ENCODE data around the gene INO80.
A peak's percentile ranks its signal among the peaks of the same experiment; 100 is the strongest.
"Not testable (repeated sequence)": the region's sequence is repeated elsewhere in the genome, so short reads cannot be mapped to it uniquely, and the experiment has no call there.

The INO80 gene

GRCh38 chr15:41116962-41117252 lies 827 bp upstream of the INO80 start:
- no peak for DNase-seq (ENCODE audit: extremely low read depth in 1 of 2, low read depth in 1 of 2)

- DNase-seq (ENCODE audit: extremely low read depth in 1 of 2, low read depth in 1 of 2) = peak; percentile 15 to 41
Measured at GRCh38 chr15:41115652-41116115, 396 bp downstream of the INO80 start.

DNA sequence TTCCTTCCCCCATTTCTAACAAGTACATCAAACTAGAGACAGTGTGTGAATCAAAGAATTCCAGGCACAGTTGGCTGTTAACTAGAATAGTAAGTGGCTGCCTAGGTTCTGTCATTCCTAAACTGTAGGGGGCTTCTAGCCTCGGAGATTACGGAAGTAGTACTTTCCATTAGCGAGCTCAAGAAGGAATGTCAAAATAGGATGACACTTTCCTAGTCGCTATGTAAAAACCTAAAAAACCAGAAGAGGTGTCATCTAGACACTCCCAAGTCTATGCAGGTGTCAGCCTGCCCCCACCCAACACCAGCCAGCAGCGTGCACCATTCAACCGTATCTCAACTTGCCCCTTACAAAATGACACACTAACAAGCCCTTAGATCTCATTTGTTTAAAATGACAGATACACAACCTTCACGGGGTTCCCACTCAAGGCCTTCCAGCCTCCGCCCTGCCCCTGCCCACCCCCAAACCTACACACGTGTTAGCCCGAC lies 874 bp downstream of the INO80 start:
- DNase-seq (ENCODE audit: extremely low read depth in 1 of 2, low read depth in 1 of 2) = no peak

DNA sequence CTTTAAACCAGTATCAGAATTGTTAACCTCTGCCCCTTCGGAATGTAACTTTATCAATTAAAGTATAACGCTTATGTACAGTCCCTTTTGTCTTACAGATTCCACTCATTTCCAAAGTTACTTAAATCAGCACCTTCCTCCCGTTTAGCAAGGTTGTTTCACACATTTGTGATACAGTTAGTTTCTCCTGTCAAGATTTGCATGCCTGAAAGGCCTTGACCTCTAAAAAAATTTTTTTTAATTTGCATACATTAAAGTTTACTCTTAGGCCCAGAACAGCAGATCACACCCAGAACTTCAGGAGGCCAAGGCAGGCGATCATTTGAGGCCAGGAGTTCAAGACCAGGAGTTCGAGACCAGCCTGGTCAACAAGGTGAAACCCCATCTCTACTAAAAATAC lies 9.1 kb downstream of the INO80 start:
- DNase-seq (ENCODE audit: extremely low read depth in 1 of 2, low read depth in 1 of 2) = no peak

DNA sequence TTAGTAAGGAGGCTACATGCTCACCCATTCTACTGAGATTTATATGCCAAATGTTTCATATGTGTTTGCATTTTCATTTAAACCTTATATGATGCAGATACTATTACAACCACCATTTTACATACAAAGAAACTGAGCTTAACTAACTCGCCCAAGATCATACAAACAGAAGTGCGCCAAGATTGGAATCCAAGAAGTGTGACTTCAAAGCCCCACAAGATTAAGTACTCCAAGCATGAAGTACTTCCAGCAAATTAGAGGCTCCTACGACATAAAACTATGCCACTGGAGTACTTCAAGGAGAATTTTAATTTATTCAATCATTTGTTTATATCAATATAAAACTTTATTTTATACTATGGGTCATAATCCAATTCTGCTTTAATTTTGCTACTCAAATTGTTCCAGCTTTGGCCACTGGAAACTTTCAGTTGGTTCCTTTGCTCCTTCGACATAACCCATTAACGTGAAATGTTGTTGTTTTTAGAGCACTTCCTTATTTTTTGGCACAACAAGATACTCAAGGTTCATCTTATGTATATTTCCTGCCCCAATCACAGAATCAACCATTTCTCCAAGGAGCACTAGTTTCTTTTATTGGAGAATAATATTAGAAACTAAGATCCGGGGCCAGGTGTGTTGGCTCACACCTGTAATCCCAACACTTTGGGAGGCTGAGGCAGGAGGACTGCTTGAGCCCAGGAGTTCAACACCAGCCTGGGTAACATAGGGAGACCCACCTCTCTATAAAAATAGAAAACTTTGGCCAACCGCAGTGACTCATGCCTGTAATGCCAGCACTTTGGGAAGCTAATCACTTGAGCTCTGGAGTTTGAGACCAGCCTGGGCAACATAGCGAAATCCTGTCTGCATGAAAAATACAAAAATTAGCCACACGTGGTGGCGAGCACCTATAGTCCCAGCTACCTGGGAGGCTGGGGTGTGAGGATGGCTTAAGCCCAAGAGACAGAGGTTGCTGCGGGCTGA lies 10.4 kb downstream of the INO80 start:
- no peak for DNase-seq (ENCODE audit: extremely low read depth in 1 of 2, low read depth in 1 of 2)

- no peak for DNase-seq (ENCODE audit: extremely low read depth in 1 of 2, low read depth in 1 of 2)
Measured at GRCh38 chr15:41104234-41104633, 11.8 kb downstream of the INO80 start.

- DNase-seq (ENCODE audit: extremely low read depth in 1 of 2, low read depth in 1 of 2) = no peak
Measured at GRCh38 chr15:41102854-41103253, 13.2 kb downstream of the INO80 start.

GRCh38 chr15:41096178-41096577 lies 19.9 kb downstream of the INO80 start:
- no peak for DNase-seq (ENCODE audit: extremely low read depth in 1 of 2, low read depth in 1 of 2)

GRCh38 chr15:41085029-41085428 lies 31.1 kb downstream of the INO80 start:
- DNase-seq (ENCODE audit: extremely low read depth in 1 of 2, low read depth in 1 of 2) = no peak

GRCh38 chr15:41080144-41080543 lies 35.9 kb downstream of the INO80 start:
- DNase-seq (ENCODE audit: extremely low read depth in 1 of 2, low read depth in 1 of 2) = no peak

GRCh38 chr15:41079717-41080116 lies 36.4 kb downstream of the INO80 start:
- DNase-seq (ENCODE audit: extremely low read depth in 1 of 2, low read depth in 1 of 2) = no peak

DNA sequence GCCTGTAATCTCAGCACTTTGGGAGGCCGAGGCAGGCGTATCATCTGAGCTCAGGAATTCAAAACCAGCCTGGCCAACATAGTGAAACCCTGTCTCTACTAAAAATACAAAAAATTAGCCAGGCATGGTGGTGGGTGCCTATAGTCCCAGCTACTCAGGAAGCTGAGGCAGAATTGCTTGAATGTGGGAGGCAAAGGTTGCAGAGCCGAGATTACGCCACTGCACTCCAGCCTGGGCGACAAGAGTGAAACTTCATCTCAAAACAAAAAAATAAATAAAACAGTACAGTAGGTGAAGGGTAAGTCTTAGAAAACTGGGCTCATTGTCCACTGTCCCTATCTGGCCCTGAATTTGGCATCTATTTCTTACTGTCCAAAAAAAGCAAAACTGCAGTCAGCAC lies 37.2 kb downstream of the INO80 start:
- DNase-seq (ENCODE audit: extremely low read depth in 1 of 2, low read depth in 1 of 2) = not testable (repeated sequence)

- DNase-seq (ENCODE audit: extremely low read depth in 1 of 2, low read depth in 1 of 2) = no peak
Measured at GRCh38 chr15:41078125-41078524, 38.0 kb downstream of the INO80 start.

- DNase-seq (ENCODE audit: extremely low read depth in 1 of 2, low read depth in 1 of 2) = no peak
Measured at GRCh38 chr15:41073028-41073427, 43.1 kb downstream of the INO80 start.

DNA sequence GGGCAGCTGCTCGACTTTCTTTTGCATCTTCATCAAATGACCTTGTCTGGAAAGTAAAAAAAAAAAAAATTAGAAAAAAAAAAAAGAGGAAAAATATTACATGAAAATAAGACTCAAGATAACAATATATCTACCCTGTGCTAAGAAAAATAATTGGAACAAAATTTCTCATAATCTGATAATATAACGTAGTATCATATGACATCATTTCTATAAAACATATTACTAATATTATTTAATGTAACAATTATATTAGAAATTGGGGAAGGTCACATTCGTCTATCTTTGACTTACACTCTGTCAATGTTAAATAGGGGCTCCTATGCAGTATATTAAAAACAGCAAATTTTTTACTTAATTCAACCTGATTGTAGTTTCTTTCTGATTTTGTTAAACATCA lies 44.1 kb downstream of the INO80 start:
- DNase-seq (ENCODE audit: extremely low read depth in 1 of 2, low read depth in 1 of 2) = no peak

DNA sequence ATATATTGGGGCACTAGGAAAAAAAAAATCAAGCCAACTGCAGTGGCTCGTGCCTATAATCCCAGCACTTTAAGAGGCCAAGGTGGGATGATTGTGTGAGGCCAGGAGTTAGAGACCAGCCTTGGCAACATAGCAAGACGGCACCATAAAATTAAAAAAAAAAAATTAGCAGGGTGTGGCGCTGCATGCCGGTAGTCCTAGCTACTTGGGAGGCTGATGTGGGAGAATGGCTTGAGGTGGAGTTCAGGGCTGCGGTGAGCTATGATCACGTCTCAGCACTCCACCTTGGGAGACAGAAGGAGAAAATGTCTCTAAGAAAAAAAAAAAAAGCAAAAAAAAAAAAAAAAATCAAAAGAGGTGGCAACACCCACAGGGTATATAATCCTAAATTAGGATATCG lies 49.6 kb downstream of the INO80 start:
- DNase-seq (ENCODE audit: extremely low read depth in 1 of 2, low read depth in 1 of 2) = no peak

GRCh38 chr15:41061667-41062066 lies 54.4 kb downstream of the INO80 start:
- no peak for DNase-seq (ENCODE audit: extremely low read depth in 1 of 2, low read depth in 1 of 2)

- no peak for DNase-seq (ENCODE audit: extremely low read depth in 1 of 2, low read depth in 1 of 2)
Measured at GRCh38 chr15:41060505-41060904, 55.6 kb downstream of the INO80 start.

DNA sequence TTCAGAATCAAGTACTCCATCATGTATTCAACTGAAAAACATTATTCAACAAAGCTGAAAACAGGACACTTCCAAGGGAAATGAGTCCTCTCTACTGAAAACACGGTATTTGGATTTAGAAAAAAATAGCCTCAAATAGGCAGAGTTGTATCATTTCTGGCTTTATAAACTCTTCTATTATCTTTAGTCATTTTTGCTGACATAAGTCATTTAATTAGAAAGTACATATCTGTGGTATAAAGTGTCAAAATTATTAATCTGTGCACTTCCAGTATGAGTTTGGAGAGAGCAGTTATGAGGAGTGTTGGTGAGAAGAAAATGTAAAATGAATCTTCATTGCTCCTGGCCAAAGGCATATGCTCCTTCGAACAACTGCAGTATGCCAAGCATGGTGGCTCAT lies 59.3 kb downstream of the INO80 start:
- DNase-seq (ENCODE audit: extremely low read depth in 1 of 2, low read depth in 1 of 2) = no peak

- no peak for DNase-seq (ENCODE audit: extremely low read depth in 1 of 2, low read depth in 1 of 2)
Measured at GRCh38 chr15:41055706-41056105, 60.4 kb downstream of the INO80 start.

GRCh38 chr15:41051139-41051538 lies 64.9 kb downstream of the INO80 start:
- no peak for DNase-seq (ENCODE audit: extremely low read depth in 1 of 2, low read depth in 1 of 2)

GRCh38 chr15:41048852-41049251 lies 67.2 kb downstream of the INO80 start:
- no peak for DNase-seq (ENCODE audit: extremely low read depth in 1 of 2, low read depth in 1 of 2)

- no peak for DNase-seq (ENCODE audit: extremely low read depth in 1 of 2, low read depth in 1 of 2)
Measured at GRCh38 chr15:41048397-41048796, 67.7 kb downstream of the INO80 start.

All from activated CD8-positive, alpha-beta memory T cell treated with anti-CD3 and anti-CD28 coated beads for 1 hour (primary cell).